HG03575 (cell line): ENCODE data around the gene KCNIP1.
A peak's percentile ranks its signal among the peaks of the same experiment; 100 is the strongest.

ENCODE experiments used
- ATAC-seq: cut with Tn5 transposase; IDR thresholded peaks from one replicate; pipeline ENCODE4 v1.9.1; 2021; ENCODE audit not compliant: unreplicated experiment, insufficient number of reproducible peaks, low FRiP score; ENCODE audit errors: extremely low read depth

KCNIP1 gene

GRCh38 chr5:170551622-170552021 is 47.8 kb downstream of the KCNIP1 start:
- no peak for ATAC-seq

GRCh38 chr5:170552621-170553115 is 48.8 kb downstream of the KCNIP1 start:
- ATAC-seq: no peak

- no peak for ATAC-seq
Measured at GRCh38 chr5:170553218-170553617, 49.4 kb downstream of the KCNIP1 start.

- no peak for ATAC-seq
Measured at GRCh38 chr5:170554521-170555267, 50.9 kb downstream of the KCNIP1 start.

- ATAC-seq: no peak
Measured at GRCh38 chr5:170557314-170557713, 53.5 kb downstream of the KCNIP1 start.

GRCh38 chr5:170559296-170559695 is 55.5 kb downstream of the KCNIP1 start:
- ATAC-seq: no peak

- ATAC-seq: no peak
Measured at GRCh38 chr5:170560938-170561337, 57.1 kb downstream of the KCNIP1 start.

- ATAC-seq: no peak
Measured at GRCh38 chr5:170562166-170562874, 58.5 kb downstream of the KCNIP1 start.

GRCh38 chr5:170562875-170563228 is 59.0 kb downstream of the KCNIP1 start:
- no peak for ATAC-seq

GRCh38 chr5:170563824-170564567 is 60.2 kb downstream of the KCNIP1 start:
- no peak for ATAC-seq

GRCh38 chr5:170565072-170565471 is 61.3 kb downstream of the KCNIP1 start:
- ATAC-seq: no peak

- ATAC-seq: no peak
Measured at GRCh38 chr5:170569101-170569500, 65.3 kb downstream of the KCNIP1 start.

GRCh38 chr5:170570476-170570875 is 66.7 kb downstream of the KCNIP1 start:
- ATAC-seq: no peak

GRCh38 chr5:170571281-170571731 is 67.5 kb downstream of the KCNIP1 start:
- ATAC-seq: no peak

- ATAC-seq: peak; percentile 78
Measured at GRCh38 chr5:170571875-170572852, 68.3 kb downstream of the KCNIP1 start.

- no peak for ATAC-seq
Measured at GRCh38 chr5:170573114-170573513, 69.3 kb downstream of the KCNIP1 start.

GRCh38 chr5:170573660-170574059 is 69.8 kb downstream of the KCNIP1 start:
- ATAC-seq: no peak
